ENCODE results near the gene TSPAN6.

TSPAN6 gene

GRCh38 chrX:100636321-100636991 is at the start of gene TSPAN6:
TSS of gene TSPAN6 (minus strand) at chrX:100636806. CDS start at chrX:100636694, 112 bp downstream.
- DNase-seq, result peak; percentile 72

- no peak for DNase-seq
Measured at GRCh38 chrX:100685997-100686305, 49.3 kb upstream of the TSPAN6 start.

GRCh38 chrX:100685284-100685996 is 48.8 kb upstream of the TSPAN6 start:
- peak; percentile 39 for DNase-seq

GRCh38 chrX:100682939-100683338 is 46.3 kb upstream of the TSPAN6 start:
- DNase-seq, result no peak

GRCh38 chrX:100681599-100681998 is 45.0 kb upstream of the TSPAN6 start:
- DNase-seq, result no peak

- DNase-seq, result no peak
Measured at GRCh38 chrX:100680756-100681155, 44.1 kb upstream of the TSPAN6 start.

GRCh38 chrX:100677611-100678181 is 41.1 kb upstream of the TSPAN6 start:
- no peak for DNase-seq

- DNase-seq, result no peak
Measured at GRCh38 chrX:100674705-100675104, 38.1 kb upstream of the TSPAN6 start.

- no peak for DNase-seq
Measured at GRCh38 chrX:100673397-100673953, 36.9 kb upstream of the TSPAN6 start.

GRCh38 chrX:100672966-100673365 is 36.4 kb upstream of the TSPAN6 start:
- no peak for DNase-seq

GRCh38 chrX:100663642-100664041 is 27.0 kb upstream of the TSPAN6 start:
- no peak for DNase-seq

- no peak for DNase-seq
Measured at GRCh38 chrX:100662796-100663195, 26.2 kb upstream of the TSPAN6 start.

- DNase-seq, result no peak
Measured at GRCh38 chrX:100662170-100662569, 25.6 kb upstream of the TSPAN6 start.

GRCh38 chrX:100659431-100660137 is 23.0 kb upstream of the TSPAN6 start:
- DNase-seq, result no peak

- no peak for DNase-seq
Measured at GRCh38 chrX:100658941-100659381, 22.4 kb upstream of the TSPAN6 start.

- DNase-seq, result no peak
Measured at GRCh38 chrX:100654261-100654660, 17.7 kb upstream of the TSPAN6 start.

GRCh38 chrX:100652266-100652665 is 15.7 kb upstream of the TSPAN6 start:
- no peak for DNase-seq

GRCh38 chrX:100650841-100651240 is 14.2 kb upstream of the TSPAN6 start:
- no peak for DNase-seq

GRCh38 chrX:100649550-100650356 is 13.1 kb upstream of the TSPAN6 start:
- no peak for DNase-seq

GRCh38 chrX:100648458-100649417 is 12.1 kb upstream of the TSPAN6 start:
- DNase-seq, result no peak

- DNase-seq, result no peak
Measured at GRCh38 chrX:100647739-100648138, 11.1 kb upstream of the TSPAN6 start.
